HG03135 (cell line): ENCODE data around the gene ENTPD5.

ENCODE experiments used
- ATAC-seq: cut with Tn5 transposase; IDR thresholded peaks from one replicate; pipeline ENCODE4 v1.9.1; 2021; ENCODE audit warnings: mild to moderate bottlenecking, moderate library complexity; ENCODE audit not compliant: unreplicated experiment

Gene ENTPD5

DNA sequence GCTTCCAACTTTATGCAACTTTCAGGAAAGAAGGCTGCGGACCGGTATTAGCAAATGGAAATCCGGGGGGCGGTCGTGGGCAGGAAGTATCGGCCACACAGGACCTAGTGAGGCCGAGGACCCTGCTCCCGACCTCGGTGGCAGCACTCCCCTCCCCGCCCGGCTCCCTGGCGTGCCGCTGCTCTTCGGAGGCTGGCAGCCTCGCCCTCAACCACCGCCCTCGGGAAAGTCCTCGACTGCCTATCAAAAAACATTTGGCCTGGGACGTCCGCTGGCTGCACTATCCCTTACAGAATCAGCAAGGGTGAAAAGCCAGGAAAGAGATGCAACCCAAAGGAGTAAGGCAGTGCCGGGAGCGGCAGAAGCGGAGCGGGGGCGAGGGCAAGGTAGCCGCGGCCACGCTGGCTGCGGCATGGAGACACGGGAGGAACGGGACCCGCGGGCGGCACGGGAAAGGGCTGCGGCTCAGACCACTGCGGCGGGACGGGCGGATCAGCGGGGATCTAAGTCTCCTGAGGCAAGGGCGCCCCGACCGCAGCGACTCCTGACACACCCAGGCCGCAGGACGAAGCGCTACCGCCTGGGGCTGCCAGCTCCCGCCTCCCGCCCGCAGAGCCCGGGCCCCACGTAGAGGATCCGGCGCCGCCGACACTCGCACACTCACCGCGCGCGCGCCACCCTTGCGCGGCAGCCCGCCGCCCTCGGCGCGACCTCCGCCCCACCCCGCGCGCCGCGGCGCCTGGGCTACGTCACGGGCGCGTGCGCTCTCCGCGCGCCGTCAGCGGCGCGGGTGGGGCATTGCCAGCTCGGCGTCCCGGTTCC is at the start of gene ENTPD5, which contains the start of gene BBOF1:
Gene ENTPD5, minus strand, starts transcription at position 703 of the 822 bp plus-strand sequence. CDS start 31,186 bp downstream, outside the sequence.
Gene BBOF1, plus strand, starts transcription at position 764 of the 822 bp plus-strand sequence. CDS start 130 bp downstream, outside the sequence.
- peak; percentile 83 for ATAC-seq

DNA sequence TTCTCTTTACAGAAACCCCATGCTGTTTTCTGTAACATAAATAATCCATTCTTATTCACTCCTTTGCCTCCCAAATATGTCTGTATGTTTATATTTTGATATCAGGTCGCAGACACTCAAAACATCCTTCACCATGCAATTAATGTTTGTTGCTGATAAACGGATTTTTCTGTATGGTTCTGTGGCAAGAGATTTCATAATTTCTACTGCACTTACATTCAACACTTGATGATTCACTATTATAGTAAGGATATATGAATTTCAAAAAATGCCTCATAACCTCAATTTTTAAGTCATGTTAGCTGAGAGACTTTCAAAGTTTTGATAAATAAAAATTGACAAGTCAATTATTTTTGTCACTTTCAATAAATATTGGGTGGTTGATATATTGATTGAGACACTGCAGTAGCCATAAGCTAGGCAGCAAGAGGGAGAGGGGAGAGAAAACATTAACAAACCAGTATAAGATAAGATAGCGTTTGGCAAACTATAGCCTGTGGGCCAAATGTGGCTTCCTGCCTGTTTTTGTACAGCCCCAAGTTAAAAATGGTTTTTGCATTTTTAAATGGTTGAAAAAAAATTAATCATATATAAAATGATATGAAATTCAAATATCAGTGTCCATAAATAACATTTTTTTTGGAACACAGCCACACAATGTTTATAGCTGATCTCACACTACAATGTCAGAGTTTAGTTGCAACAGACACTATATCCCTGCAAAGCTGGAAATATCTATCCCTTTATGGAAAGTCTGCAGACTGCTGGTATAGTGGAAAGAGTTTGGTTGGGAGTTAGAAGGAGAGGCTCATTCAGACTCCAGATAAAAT is 46.9 kb upstream of the ENTPD5 start:
- no peak for ATAC-seq

DNA sequence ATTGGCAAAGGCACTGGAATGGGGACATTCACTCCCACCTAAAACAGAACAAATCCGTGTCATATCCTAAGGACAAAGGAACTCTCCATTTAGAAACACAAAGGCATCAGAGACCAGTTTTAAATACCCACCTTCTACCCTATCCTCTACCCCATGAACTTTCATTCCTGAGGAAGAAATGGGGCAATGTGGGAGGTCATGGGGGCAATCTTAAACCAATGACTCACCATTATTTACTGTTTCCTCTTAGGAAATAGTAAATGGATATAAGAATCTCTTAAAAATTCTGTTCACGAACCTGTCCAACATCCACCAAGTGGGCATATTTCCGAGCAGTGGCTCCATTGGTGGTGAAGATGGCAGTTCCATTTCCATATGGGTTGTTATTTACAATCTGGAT is 45.8 kb upstream of the ENTPD5 start:
- no peak for ATAC-seq

DNA sequence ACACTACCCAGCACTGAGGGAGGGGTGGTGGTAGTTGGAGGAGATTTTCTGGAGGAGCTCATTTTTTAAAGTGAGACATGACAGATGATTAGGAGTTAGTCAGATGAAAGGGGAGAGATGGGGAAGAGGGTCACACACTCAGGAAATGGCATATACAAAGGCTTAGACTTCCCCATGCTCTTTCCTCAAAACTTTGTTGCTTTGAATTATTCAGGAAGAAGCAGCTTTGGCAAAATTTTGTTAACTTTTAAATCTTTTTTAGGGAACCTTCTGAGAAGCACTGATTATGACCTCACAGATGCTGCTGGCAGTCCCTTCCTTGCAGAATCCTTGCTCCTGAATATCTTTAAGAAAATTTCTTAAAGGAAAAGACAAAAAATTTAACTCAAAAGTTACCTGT is 45.3 kb upstream of the ENTPD5 start:
- ATAC-seq = no peak

DNA sequence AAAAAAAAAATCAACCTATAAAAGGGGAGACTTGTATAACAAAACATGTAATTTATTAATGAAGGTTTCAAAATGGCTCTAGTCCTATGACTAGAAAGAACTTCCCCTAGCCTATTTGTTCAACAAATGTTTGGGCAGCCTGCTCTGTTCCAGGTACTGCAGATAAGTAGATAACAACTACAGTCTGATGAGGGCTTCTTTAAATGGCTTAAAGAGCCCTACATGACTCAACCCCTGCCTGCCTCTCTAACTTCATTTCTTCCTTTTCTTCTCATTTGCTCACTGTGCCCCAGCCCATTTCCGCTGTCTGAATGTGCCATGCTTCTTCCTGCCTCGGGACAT is 43.7 kb upstream of the ENTPD5 start:
- ATAC-seq = no peak

- no peak for ATAC-seq
Observed at GRCh38 chr14:74049876-74050495, 30.9 kb upstream of the ENTPD5 start.

GRCh38 chr14:74048281-74048680 is 29.2 kb upstream of the ENTPD5 start:
- ATAC-seq = no peak

DNA sequence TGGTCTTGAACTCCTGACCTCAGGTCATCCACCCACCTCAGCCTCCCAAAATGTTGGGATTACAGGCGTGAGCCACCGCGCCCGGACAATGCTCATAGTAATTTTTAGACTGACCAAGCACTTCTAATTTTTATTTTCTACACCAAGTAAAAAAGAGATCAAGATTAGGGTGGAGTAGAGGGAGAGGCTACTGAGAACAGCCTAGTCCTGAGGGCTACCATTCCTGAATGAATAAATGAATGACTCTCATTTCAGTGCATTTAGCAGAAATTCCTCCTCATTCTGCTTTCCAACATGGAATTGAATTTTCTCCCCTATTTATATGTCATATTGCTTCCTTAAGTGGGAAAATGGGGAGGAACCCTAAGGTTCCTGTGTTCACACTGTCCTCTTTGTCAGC is 26.4 kb upstream of the ENTPD5 start:
- ATAC-seq = no peak

DNA sequence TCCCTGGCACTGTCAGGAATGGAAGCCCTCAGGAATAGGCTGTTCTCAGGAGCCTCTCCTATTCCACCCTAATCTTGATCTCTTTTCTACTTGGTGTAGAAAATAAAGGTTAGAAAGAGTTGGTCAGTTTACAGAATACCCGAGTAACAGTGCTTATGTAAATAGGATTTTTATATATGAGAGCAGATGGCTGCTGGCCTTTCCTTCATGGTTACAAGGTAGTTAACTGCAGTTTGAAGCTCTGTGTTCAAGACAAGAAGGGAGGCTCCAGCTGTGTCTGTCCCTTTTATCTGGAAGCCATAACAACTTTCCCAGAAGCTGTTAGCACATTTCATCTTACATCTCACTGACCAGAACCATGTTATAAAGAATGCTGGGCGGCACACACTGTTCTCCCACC is 23.2 kb upstream of the ENTPD5 start:
- ATAC-seq = no peak

DNA sequence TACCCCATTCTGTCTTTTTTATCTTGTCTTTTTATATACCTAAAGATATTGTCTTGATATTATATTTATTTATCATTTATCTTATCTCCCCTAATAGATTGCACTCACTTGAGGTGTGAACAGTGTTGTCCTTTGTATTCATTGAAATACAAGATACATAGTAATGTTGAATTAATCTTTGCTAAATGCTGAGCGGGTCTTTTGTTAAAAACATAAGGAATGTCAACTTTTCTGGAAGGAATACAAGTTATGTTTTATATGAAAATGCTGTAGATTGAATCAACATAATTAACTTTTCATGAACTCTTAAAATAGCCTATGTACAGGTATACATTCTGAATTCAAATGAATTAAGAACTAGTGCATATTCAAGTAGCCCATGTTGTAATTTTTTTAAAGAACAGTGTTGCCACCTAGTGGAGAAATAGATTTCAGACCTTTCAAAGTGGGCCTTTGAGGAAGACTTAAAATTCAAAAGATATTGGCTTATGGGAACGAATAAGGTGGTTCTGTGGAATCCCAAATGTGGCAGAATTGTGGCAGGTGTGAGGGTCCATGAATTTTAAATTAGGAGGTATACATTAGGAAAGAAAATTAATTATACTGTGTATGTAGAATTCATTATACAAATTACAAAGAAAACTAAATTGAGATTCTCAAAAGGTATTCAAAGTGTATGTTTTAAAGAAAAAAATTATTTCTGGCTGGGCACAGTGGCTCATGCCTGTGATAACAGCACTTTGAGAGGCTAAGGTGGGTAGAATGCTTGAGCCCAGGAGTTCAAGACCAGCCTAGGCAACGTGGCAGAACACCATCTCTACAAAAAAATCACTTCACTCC is 19.2 kb upstream of the ENTPD5 start:
- ATAC-seq = no peak

GRCh38 chr14:74035556-74035955 is 16.5 kb upstream of the ENTPD5 start:
- no peak for ATAC-seq

GRCh38 chr14:74034572-74034971 is 15.5 kb upstream of the ENTPD5 start:
- no peak for ATAC-seq

DNA sequence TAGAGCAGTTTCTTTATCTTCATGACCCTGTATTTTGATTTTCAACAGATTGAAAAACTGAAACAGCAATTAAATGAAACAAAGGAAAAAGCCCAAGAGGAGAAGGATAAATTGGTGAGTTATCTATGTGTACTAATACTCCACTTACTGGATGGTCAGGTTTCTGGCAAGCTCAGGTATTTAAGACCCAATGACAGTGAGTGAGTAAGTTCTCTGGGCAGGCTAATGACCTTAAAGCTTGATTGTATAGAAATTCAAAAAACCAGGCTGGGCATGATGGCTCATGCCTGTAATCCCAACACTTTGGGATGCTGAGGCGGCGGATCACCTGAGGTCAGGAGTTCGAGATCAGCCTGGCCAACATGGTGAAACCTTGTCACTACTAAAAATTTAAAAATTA is 10.0 kb upstream of the ENTPD5 start:
- ATAC-seq = no peak

DNA sequence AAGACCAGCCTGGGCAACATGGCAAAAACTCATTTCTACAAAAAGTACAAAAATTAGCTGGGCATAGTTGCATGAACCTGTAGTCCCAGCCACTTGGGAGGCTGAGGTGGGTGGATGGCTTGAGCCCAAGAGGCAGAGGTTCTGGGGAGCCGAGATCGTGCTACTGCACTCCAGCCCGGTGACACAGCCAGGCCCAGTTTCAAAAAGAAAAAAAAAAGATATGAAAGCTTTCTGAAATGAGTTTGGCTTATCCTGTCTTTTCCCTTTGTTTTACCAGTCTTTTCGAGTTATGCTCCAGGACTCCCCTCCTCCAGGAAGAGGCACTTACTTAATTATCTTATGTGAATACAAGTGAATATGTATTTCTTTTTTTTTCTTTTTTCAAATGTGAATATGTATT is 3.3 kb upstream of the ENTPD5 start:
- no peak for ATAC-seq

DNA sequence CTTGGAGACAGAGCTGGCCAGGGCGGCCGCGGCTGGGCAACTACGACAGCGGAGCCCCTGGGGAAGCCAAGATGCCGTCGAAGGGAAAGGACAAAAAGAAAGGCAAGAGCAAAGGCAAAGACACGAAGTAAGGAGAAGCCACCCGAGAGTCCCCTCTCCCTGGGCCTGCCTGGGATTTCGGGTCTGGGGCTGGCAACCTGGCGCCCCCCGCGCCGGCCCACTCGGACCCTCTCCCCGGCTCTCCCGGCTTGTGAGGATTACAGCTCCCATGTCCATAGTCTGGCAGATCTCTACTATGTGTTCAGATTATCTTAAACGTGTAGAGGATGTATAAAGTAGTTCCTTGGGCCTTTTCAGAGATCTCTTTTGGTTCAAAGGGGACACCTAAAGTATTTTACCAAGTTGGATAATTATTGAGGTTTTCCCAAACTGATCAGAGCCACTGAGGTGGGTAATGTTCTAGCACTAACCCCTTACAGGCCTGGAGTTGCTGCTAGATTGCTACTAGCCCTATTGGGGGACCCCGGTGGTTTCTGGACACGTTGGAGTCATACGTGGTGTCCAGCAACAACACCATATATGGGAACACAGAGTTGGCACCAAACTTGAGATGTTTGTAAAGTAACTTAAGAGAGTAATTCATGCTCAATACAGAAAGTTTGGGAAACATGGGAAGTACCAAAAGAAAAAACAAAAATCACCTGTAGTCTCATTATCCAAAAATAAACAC is 485 bp upstream of the ENTPD5 start:
- ATAC-seq = no peak

DNA sequence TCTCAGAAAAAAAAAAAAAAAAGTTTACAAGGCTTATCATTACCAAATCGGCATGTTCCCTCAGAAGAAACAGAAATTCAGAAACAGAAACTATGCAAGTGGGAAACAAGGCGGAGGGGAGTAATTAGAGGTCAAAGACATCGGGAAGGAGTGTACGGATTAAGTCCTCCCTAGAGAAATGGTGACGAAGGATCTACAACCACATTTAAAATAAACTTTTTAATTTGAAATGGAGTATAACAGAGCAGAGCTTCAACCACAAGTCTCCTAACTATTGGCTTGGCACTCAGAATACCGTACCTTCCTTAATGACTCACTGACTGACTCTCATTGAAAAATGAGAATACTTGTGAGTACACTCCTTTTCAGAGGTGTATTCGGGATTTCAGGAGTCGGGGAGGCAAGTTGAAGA is 908 bp downstream of the ENTPD5 start:
- no peak for ATAC-seq

- ATAC-seq = no peak
Observed at GRCh38 chr14:74015963-74016362, 3.1 kb downstream of the ENTPD5 start.

- no peak for ATAC-seq
Observed at GRCh38 chr14:74015176-74015575, 3.9 kb downstream of the ENTPD5 start.

DNA sequence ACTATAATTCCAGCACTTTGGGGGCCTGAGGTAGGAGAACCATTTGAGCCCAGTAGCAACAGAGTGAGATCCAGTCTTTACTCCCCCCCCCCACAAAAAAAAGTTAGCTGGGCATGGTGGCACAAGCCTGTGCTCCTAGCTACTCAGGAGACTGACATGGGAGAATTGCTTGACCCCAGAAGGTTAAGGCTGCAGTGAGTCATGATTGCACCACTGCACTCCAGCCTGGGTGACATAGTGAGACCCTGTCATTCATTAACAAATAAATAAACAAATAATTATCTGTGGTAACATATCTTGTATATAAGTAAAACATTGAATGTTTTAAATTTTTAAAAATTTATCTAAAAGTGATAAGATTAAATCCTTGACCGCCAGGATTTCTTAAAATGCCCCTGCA is 4.8 kb downstream of the ENTPD5 start:
- ATAC-seq = no peak
